Ecto neural progenitor cell (in vitro differentiated cells): Measurements from ENCODE around the gene LTK.

ENCODE experiments used
- DNase-seq: peaks from one replicate; pipeline ENCODE4 v3.0.0-alpha.2; 2018; ENCODE audit warnings: low spot score

Gene LTK

GRCh38 chr15:41513506-41514227, at the start of gene LTK:
LTK (minus strand) TSS chr15:41513827; CDS start chr15:41513709, 118 bp downstream.
- peak; percentile 68 for DNase-seq

- no peak for DNase-seq
Measured at GRCh38 chr15:41562784-41563198, 49.2 kb upstream of the LTK start.

- DNase-seq: no peak
Measured at GRCh38 chr15:41562244-41562643, 48.6 kb upstream of the LTK start.

- DNase-seq: peak; percentile 76
Measured at GRCh38 chr15:41561777-41562145, 48.1 kb upstream of the LTK start.

- DNase-seq: no peak
Measured at GRCh38 chr15:41561104-41561776, 47.6 kb upstream of the LTK start.

GRCh38 chr15:41560572-41560874, 46.9 kb upstream of the LTK start:
- no peak for DNase-seq

- DNase-seq: peak; percentile 81
Measured at GRCh38 chr15:41559239-41559782, 45.7 kb upstream of the LTK start.

- peak; percentile 84 for DNase-seq
Measured at GRCh38 chr15:41558400-41559238, 45.0 kb upstream of the LTK start, which contains the start of gene TYRO3. TYRO3 (plus strand) TSS chr15:41559212; CDS start chr15:41559258, 46 bp downstream.

GRCh38 chr15:41557673-41558399, 44.2 kb upstream of the LTK start:
- peak; percentile 84 for DNase-seq

- no peak for DNase-seq
Measured at GRCh38 chr15:41556677-41557076, 43.0 kb upstream of the LTK start.

GRCh38 chr15:41554915-41555314, 41.3 kb upstream of the LTK start:
- DNase-seq: no peak

GRCh38 chr15:41554343-41554742, 40.7 kb upstream of the LTK start:
- DNase-seq: no peak

- no peak for DNase-seq
Measured at GRCh38 chr15:41553731-41554130, 40.1 kb upstream of the LTK start.

- DNase-seq: no peak
Measured at GRCh38 chr15:41550066-41550775, 36.6 kb upstream of the LTK start.

- DNase-seq: no peak
Measured at GRCh38 chr15:41546851-41547786, 33.5 kb upstream of the LTK start.

GRCh38 chr15:41545218-41545617, 31.6 kb upstream of the LTK start:
- DNase-seq: no peak

GRCh38 chr15:41544650-41545015, 31.0 kb upstream of the LTK start:
- DNase-seq: no peak

GRCh38 chr15:41543521-41543870, 29.9 kb upstream of the LTK start:
- no peak for DNase-seq

GRCh38 chr15:41536866-41537265, 23.2 kb upstream of the LTK start:
- DNase-seq: no peak

GRCh38 chr15:41535544-41535943, 21.9 kb upstream of the LTK start:
- no peak for DNase-seq
